Measurements from ENCODE around the gene PRDM5.
"Not testable (repeated sequence)": the region's sequence is repeated elsewhere in the genome, so short reads cannot be mapped to it uniquely, and the experiment has no call there.

The PRDM5 gene

GRCh38 chr4:120691106-120691505 lies 231.4 kb downstream of the PRDM5 start:
- no peak for DNase-seq

- no peak for DNase-seq
Measured at GRCh38 chr4:120688791-120689190, 233.7 kb downstream of the PRDM5 start.

- DNase-seq, result no peak
Measured at GRCh38 chr4:120685756-120686278, 236.7 kb downstream of the PRDM5 start.

GRCh38 chr4:120683897-120684540 lies 238.5 kb downstream of the PRDM5 start:
- no peak for DNase-seq

GRCh38 chr4:120682981-120683380 lies 239.5 kb downstream of the PRDM5 start:
- no peak for DNase-seq

- no peak for DNase-seq
Measured at GRCh38 chr4:120680647-120681228, 241.8 kb downstream of the PRDM5 start.

GRCh38 chr4:120673696-120674095 lies 248.8 kb downstream of the PRDM5 start:
- DNase-seq, result no peak

- DNase-seq, result no peak
Measured at GRCh38 chr4:120672558-120673147, 249.9 kb downstream of the PRDM5 start.

- no peak for DNase-seq
Measured at GRCh38 chr4:120672076-120672475, 250.4 kb downstream of the PRDM5 start.

- no peak for DNase-seq
Measured at GRCh38 chr4:120671538-120671937, 251.0 kb downstream of the PRDM5 start.

- DNase-seq, result no peak
Measured at GRCh38 chr4:120667102-120667501, 255.4 kb downstream of the PRDM5 start.

- no peak for DNase-seq
Measured at GRCh38 chr4:120664851-120665250, 257.7 kb downstream of the PRDM5 start.

- DNase-seq, result no peak
Measured at GRCh38 chr4:120659616-120660170, 262.8 kb downstream of the PRDM5 start.

- no peak for DNase-seq
Measured at GRCh38 chr4:120658772-120659171, 263.8 kb downstream of the PRDM5 start.

- DNase-seq, result no peak
Measured at GRCh38 chr4:120653804-120654573, 268.5 kb downstream of the PRDM5 start.

- not testable (repeated sequence) for DNase-seq
Measured at GRCh38 chr4:120648336-120648735, 274.2 kb downstream of the PRDM5 start.

All from NCI-H1436 (cell line).